Adrenal gland (tissue), 12 donors: ENCODE data around the gene SBSN. TPM values are rescaled to one million over a fixed set of nuclear protein-coding genes. Genes with fewer than 3 reads are reported as not detected.

Experiments used
- DNase-seq, 7 donors: peaks; one replicate each; pipeline ENCODE4 v3.0.0-alpha.2; 2019 to 2020
- H3K27ac ChIP-seq, 5 donors: fragments of 200-600 bp; sonication (generic) in 4 of 5; 1 replicate in 3 of 5; 2 replicates in 2 of 5; pipeline versions ENCODE4 v1.5.1 to v1.8.0; 2016 to 2020; ENCODE audit warnings: mild to moderate bottlenecking in 1 of 5
- H3K27me3 ChIP-seq: fragments of 200-600 bp; 2 replicates; pipeline ENCODE4 v1.8.0; 2021
- H3K36me3 ChIP-seq, 2 donors: fragments of 200-600 bp; replicated peaks in 1 of 2; 1 replicate in 1 of 2; 2 replicates in 1 of 2; pipeline versions ENCODE4 v1.5.1 to v1.8.0; 2018 to 2022
- H3K4me1 ChIP-seq, 2 donors: fragments of 200-600 bp; replicated peaks in 1 of 2; 1 replicate in 1 of 2; 2 replicates in 1 of 2; pipeline versions ENCODE4 v1.5.1 to v1.8.0; 2018 to 2021
- H3K4me3 ChIP-seq, 4 donors: fragments of 200-600 bp; sonication (generic) in 3 of 4; one replicate each; pipeline ENCODE4 v1.5.1; 2016 to 2018
- H3K9me3 ChIP-seq, 3 donors: fragments of 200-600 bp; sonication (generic) in 1 of 3; replicated peaks in 1 of 3; 1 replicate in 2 of 3; 2 replicates in 1 of 3; pipeline versions ENCODE4 v1.5.1 to v1.8.0; 2016 to 2021
- POLR2A ChIP-seq, 2 donors: fragments of 450-650 bp; IDR thresholded peaks; one replicate each; pipeline ENCODE4 v1.6.1; 2017; ENCODE audit warnings: antibody characterized with exemption in 2 of 2, mild to moderate bottlenecking in 2 of 2, moderate library complexity in 1 of 2
- WGBS, 4 donors: extraction: QIAGEN DNeasy Blood & Tissue Kit in 2 of 4; methylation state at CpG; one replicate each; pipeline versions ENCODE4 v1.1.5 to v1.1.7; 2013 to 2017; 5-methylcytosine and 5-hydroxymethylcytosine counted together
- intact Hi-C, 2 donors: fragments of 100-400 bp; cut with DNase I; formaldehyde crosslinking; loops; one replicate each; pipeline versions ENCODE4 v1.14.1 to v1.15.0; 2022 to 2023
- polyA plus RNA-seq, 3 donors: library from polyadenylated mRNA; stranded (reverse); fragments of 200-250 nt in 2 of 3; fragments of 350-450 nt in 1 of 3; fragmentation: Illumina TruSeq in 1 of 3; extraction: RNeasy Lipid Tissue Mini Kit (QIAGEN cat#74804) in 1 of 3; gene quantifications; one replicate each; pipeline ENCODE4 v1.2.3, GENCODE V29; 2013 to 2014
- total RNA-seq, 9 donors: library from RNA; depleted of rRNA in 4 of 9; stranded (reverse); fragments of >200 nt in 4 of 9; fragments of 120-200 nt in 1 of 9; fragmentation: NEBNext Ultra II Directional in 1 of 9; extraction: Animal tissue kit (Norgen Biotek cat#: 25700) in 1 of 9; gene quantifications; one replicate each; pipeline versions ENCODE4 v1.1.0 to v1.2.4, GENCODE V29; 2013 to 2023
- TF ChIP-seq, protein P1 (sequence below), 6 experiments: fragments of 450-650 bp in 4 of 6; fragments of 200-600 bp in 2 of 6; sonication (generic) in 1 of 6; IDR thresholded peaks; 1 replicate in 5 of 6; 2 replicates in 1 of 6; pipeline versions ENCODE4 v1.5.1 to v1.8.0; 2016 to 2021; ENCODE audit warnings: antibody characterized with exemption in 6 of 6, mild to moderate bottlenecking in 2 of 6, moderate library complexity in 1 of 6
- donor health status: healthy with polysubstance abuse.
- donor health status: Bipolar disorder and iron deficiency.
- donor health status: DM: yes; HTN: yes; CAD: no.
- donor health status: DM: no; HTN: no; CAD: no.
- donor health status: DM: no; HTN: no; CAD: no.
- donor health status: DM: yes; HTN: yes; CAD: no.

SBSN gene
- total and polyA plus RNA-seq, 12 donors = 0.77 TPM; not detected in 11

DNA sequence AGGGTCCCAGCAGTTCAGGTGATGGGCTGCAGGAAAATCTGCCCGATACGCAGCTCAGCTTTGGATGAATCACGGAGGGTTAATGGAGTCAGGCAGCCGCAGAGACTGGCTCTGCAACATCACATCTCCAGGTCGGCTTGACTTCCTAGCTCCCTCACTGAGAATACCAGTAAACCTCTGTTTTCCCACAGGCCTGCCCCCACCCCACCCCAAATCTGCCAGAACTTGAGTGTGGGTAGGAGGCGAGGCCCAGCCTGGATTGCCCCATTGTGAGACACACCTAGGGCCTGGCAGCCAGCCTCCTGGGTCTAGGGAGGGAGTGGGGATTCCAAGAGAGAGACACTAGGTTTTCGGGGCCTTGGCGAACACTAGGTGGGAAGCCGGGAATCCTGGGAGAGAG, 34.1 kb downstream of the SBSN start:
- Histone ChIP-seq H3K36me3 (no peaks in the 10 kb centered on the region), H3K27me3 (no peaks in the 10 kb centered on the region)
- intact Hi-C loops = loop anchor here in 1 of 2 donors (2.0 kb wide), 1 partner anchor 141 kb away; no protein-coding TSS in a partner anchor

GRCh38 chr19:35491836-35492360, 36.2 kb downstream of the SBSN start:
- 84 to 88% (median 88%) methylated on average over 5 to 9 of the region's 9 CpGs for WGBS, 4 donors
- peaks cover 0 to 5% of the 10 kb centered on the region in 2 donors for H3K4me1 ChIP-seq
- DNase-seq = no peak
- TF ChIP-seq, protein P1, sequence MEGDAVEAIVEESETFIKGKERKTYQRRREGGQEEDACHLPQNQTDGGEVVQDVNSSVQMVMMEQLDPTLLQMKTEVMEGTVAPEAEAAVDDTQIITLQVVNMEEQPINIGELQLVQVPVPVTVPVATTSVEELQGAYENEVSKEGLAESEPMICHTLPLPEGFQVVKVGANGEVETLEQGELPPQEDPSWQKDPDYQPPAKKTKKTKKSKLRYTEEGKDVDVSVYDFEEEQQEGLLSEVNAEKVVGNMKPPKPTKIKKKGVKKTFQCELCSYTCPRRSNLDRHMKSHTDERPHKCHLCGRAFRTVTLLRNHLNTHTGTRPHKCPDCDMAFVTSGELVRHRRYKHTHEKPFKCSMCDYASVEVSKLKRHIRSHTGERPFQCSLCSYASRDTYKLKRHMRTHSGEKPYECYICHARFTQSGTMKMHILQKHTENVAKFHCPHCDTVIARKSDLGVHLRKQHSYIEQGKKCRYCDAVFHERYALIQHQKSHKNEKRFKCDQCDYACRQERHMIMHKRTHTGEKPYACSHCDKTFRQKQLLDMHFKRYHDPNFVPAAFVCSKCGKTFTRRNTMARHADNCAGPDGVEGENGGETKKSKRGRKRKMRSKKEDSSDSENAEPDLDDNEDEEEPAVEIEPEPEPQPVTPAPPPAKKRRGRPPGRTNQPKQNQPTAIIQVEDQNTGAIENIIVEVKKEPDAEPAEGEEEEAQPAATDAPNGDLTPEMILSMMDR (IDR thresholded peaks at IDR 0.05) = no peak
- TF ChIP-seq POLR2A (IDR thresholded peaks at IDR 0.05) = no peak
- H3K4me3 ChIP-seq = no peak overlapping the region
- intact Hi-C loops = no loop called here
- no peaks in the 10 kb centered on the region for H3K9me3 ChIP-seq
- H3K27ac ChIP-seq = no peak overlapping the region
- H3K27me3 ChIP-seq = no peaks in the 10 kb centered on the region
- H3K36me3 ChIP-seq = no peaks in the 10 kb centered on the region

More for the DNA sequence above, 34.1 kb downstream of the SBSN start:
- TF ChIP-seq, protein P1 (IDR thresholded peaks at IDR 0.05) = no peak
- TF ChIP-seq POLR2A (IDR thresholded peaks at IDR 0.05) = no peak
- Histone ChIP-seq H3K27ac (no peak overlapping the region), H3K4me3 (no peak overlapping the region), H3K4me1 (peaks cover 0 to 5% of the 10 kb centered on the region in 2 donors), H3K9me3 (no peaks in the 10 kb centered on the region)
- WGBS, 4 donors = 91 to 97% (median 94%) methylated on average over 5 to 9 of the region's 9 CpGs
- no peak for DNase-seq

DNA sequence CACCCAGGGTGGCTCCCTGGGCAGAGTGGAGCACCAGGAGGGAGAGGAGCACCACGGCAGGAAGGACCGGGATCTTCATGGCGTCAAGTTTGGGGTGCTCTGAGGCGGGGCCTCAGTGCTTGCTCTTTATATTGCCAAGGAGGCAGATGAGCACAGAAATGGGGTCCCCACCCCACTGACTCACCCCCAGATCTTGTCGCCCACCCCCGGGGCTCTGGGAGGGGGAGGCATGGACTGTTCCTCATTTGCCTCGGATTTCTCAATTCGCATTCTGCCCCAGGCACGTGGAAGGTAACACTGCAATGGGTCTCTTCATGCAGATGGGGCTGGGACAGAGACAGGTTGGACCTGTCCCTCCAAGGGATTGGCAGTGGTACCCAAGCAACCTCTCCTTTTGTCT, 37.7 kb downstream of the SBSN start, which contains the start of gene KRTDAP:
Gene KRTDAP, minus strand, starts transcription at position 101 of the 400 bp plus-strand sequence. Its CDS starts 22 bp downstream, at position 79.
- WGBS, 4 donors = 75 to 87% (median 79%) methylated on average over 6 to 9 of the region's 9 CpGs
- H3K9me3 ChIP-seq = no peaks in the 10 kb centered on the region
- no peak within 1 kb of the TSS for H3K27ac ChIP-seq
- H3K4me1 ChIP-seq = peaks cover 0 to 3% of the 10 kb centered on the region in 2 donors
- TF ChIP-seq POLR2A (IDR thresholded peaks at IDR 0.05) = no peak
- TF ChIP-seq, protein P1 (IDR thresholded peaks at IDR 0.05) = no peak
- H3K36me3 ChIP-seq = no peaks in the 10 kb centered on the region
- intact Hi-C loops = no loop called here
- no peak within 1 kb of the TSS for H3K4me3 ChIP-seq
- DNase-seq = no peak
- no peaks in the 10 kb centered on the region for H3K27me3 ChIP-seq

GRCh38 chr19:35488677-35489076, 39.4 kb downstream of the SBSN start:
- DNase-seq = no peak
- WGBS, 4 donors = 81 to 90% (median 86%) methylated on average over 16 of the region's 16 CpGs
- TF ChIP-seq POLR2A (IDR thresholded peaks at IDR 0.05) = no peak
- TF ChIP-seq, protein P1 (IDR thresholded peaks at IDR 0.05) = no peak

More at GRCh38 chr19:35488677-35489076, 39.4 kb downstream of the SBSN start:
- no peaks in the 10 kb centered on the region for H3K4me1 ChIP-seq
- H3K27me3 ChIP-seq = no peaks in the 10 kb centered on the region
- no peak overlapping the region for H3K4me3 ChIP-seq
- H3K9me3 ChIP-seq = no peaks in the 10 kb centered on the region
- H3K36me3 ChIP-seq = no peaks in the 10 kb centered on the region
- intact Hi-C loops = no loop called here
- H3K27ac ChIP-seq = no peak overlapping the region
